Gastroesophageal sphincter (tissue), 2 donors: Measurements from ENCODE around the gene BRINP1.

Source experiments
- EP300 ChIP-seq: sonication (generic); formaldehyde crosslinking; IDR thresholded peaks from one replicate; pipeline ENCODE4 v1.6.1; 2017; ENCODE audit warnings: antibody characterized with exemption, mild to moderate bottlenecking
- POLR2A ChIP-seq, 2 donors: fragments of 450-650 bp; IDR thresholded peaks; one replicate each; pipeline ENCODE4 v1.6.1; 2017; ENCODE audit warnings: antibody characterized with exemption in 2 of 2, mild to moderate bottlenecking in 2 of 2, moderate library complexity in 1 of 2

GRCh38 chr9:119117409-119117808 lies 251.8 kb downstream of the BRINP1 start:
- no peak for TF ChIP-seq EP300
- TF ChIP-seq POLR2A (IDR thresholded peaks at IDR 0.05): no peak
